Type B pancreatic cell (in vitro differentiated cells): ENCODE measurements around the gene HSF2BP. TPM values are rescaled to one million over a fixed set of nuclear protein-coding genes. Genes with fewer than 3 reads are reported as not detected.
"Not testable (repeated sequence)": the region's sequence is repeated elsewhere in the genome, so short reads cannot be mapped to it uniquely, and the experiment has no call there.

Source experiments
- DNase-seq: peaks from one replicate; pipeline ENCODE4 v3.0.0; 2021; ENCODE audit warnings: mixed read lengths; ENCODE audit not compliant: unreplicated experiment; ENCODE audit errors: extremely low spot score
- H3K27ac Mint-ChIP-seq: 2 replicates; pipeline ENCODE4 v1.8.0; 2021; ENCODE audit warnings: mild to moderate bottlenecking, mixed read lengths
- H3K27me3 Mint-ChIP-seq: 2 replicates; pipeline ENCODE4 v1.8.0; 2021; ENCODE audit warnings: mixed read lengths
- H3K36me3 Mint-ChIP-seq: 2 replicates; pipeline ENCODE4 v1.8.0; 2021; ENCODE audit warnings: mixed read lengths
- H3K4me1 Mint-ChIP-seq: one replicate; pipeline ENCODE4 v1.8.0; 2021; ENCODE audit warnings: mixed read lengths; ENCODE audit not compliant: unreplicated experiment
- H3K4me3 Mint-ChIP-seq: 2 replicates; pipeline ENCODE4 v1.8.0; 2021; ENCODE audit warnings: mild to moderate bottlenecking, mixed read lengths
- H3K9me3 Mint-ChIP-seq: 2 replicates; pipeline ENCODE4 v1.8.0; 2021; ENCODE audit warnings: mixed read lengths
- CTCF ChIP-seq: fragments of 200-600 bp; sonication (generic); conservative IDR thresholded peaks from 2 replicates; pipeline ENCODE4 v1.5.0; 2021; ENCODE audit warnings: antibody characterized with exemption, mild to moderate bottlenecking
- total RNA-seq: library from RNA; stranded (reverse); gene quantifications from 2 replicates; pipeline ENCODE4 v1.2.1, GENCODE V29; 2021; ENCODE audit warnings: low replicate concordance

The HSF2BP gene
- total RNA-seq, 1 donor from 2014 or later, result 1.3 TPM

GRCh38 chr21:43653626-43654025 is 5.7 kb downstream of the HSF2BP start:
- no peaks in the 10 kb centered on the region for H3K27me3 Mint-ChIP-seq
- no peaks in the 10 kb centered on the region for H3K9me3 Mint-ChIP-seq
- no peak overlapping the region for H3K4me3 Mint-ChIP-seq
- no peaks in the 10 kb centered on the region for H3K4me1 Mint-ChIP-seq
- no peak for TF ChIP-seq CTCF
- H3K27ac Mint-ChIP-seq, result no peak overlapping the region
- no peaks in the 10 kb centered on the region for H3K36me3 Mint-ChIP-seq
- peak; percentile 18 for DNase-seq

GRCh38 chr21:43652616-43653015 is 6.7 kb downstream of the HSF2BP start:
- H3K4me3 Mint-ChIP-seq, result no peak overlapping the region
- no peak for TF ChIP-seq CTCF
- H3K36me3 Mint-ChIP-seq, result no peaks in the 10 kb centered on the region
- H3K27ac Mint-ChIP-seq, result no peak overlapping the region
- peak; percentile 31 for DNase-seq
- H3K9me3 Mint-ChIP-seq, result no peaks in the 10 kb centered on the region
- no peaks in the 10 kb centered on the region for H3K27me3 Mint-ChIP-seq
- no peaks in the 10 kb centered on the region for H3K4me1 Mint-ChIP-seq

- not testable (repeated sequence) for H3K36me3 Mint-ChIP-seq, H3K27ac Mint-ChIP-seq, H3K4me3 Mint-ChIP-seq, H3K27me3 Mint-ChIP-seq, H3K9me3 Mint-ChIP-seq, H3K4me1 Mint-ChIP-seq
- DNase-seq, result peak; percentile 11
These were observed 7.4 kb downstream of the HSF2BP start for GRCh38 chr21:43651926-43652325.

- Mint-ChIP-seq H3K4me1 (peaks cover 21% of the 10 kb centered on the region), H3K9me3 (no peaks in the 10 kb centered on the region), H3K27me3 (no peaks in the 10 kb centered on the region), H3K4me3 (no peak overlapping the region), H3K36me3 (no peaks in the 10 kb centered on the region), H3K27ac (no peak overlapping the region)
- peak; percentile 57 for DNase-seq
- no peak for TF ChIP-seq CTCF
These were observed 11.1 kb downstream of the HSF2BP start for GRCh38 chr21:43648171-43648570.

- H3K27ac Mint-ChIP-seq, result peak overlapping the region; percentile 50
- no peaks in the 10 kb centered on the region for H3K36me3 Mint-ChIP-seq
- H3K27me3 Mint-ChIP-seq, result no peaks in the 10 kb centered on the region
- no peaks in the 10 kb centered on the region for H3K9me3 Mint-ChIP-seq
- DNase-seq, result peak; percentile 90
- no peak overlapping the region for H3K4me3 Mint-ChIP-seq
- H3K4me1 Mint-ChIP-seq, result peaks cover 22% of the 10 kb centered on the region
- TF ChIP-seq CTCF, result peak; percentile 99
These were observed 12.6 kb downstream of the HSF2BP start for GRCh38 chr21:43646550-43647260.

- TF ChIP-seq CTCF, result no peak
- peak overlapping the region; percentile 50 for H3K27ac Mint-ChIP-seq
- DNase-seq, result no peak
- H3K4me1 Mint-ChIP-seq, result peaks cover 22% of the 10 kb centered on the region
- no peaks in the 10 kb centered on the region for H3K27me3 Mint-ChIP-seq
- H3K9me3 Mint-ChIP-seq, result no peaks in the 10 kb centered on the region
- no peak overlapping the region for H3K4me3 Mint-ChIP-seq
- H3K36me3 Mint-ChIP-seq, result no peaks in the 10 kb centered on the region
These were observed 13.3 kb downstream of the HSF2BP start for GRCh38 chr21:43645976-43646375.
